ENCODE measurements around the gene STAC. TPM values are rescaled to one million over a fixed set of nuclear protein-coding genes. Genes with fewer than 3 reads are reported as not detected.
A peak's percentile ranks its signal among the peaks of the same experiment; 100 is the strongest.

Gene STAC
- total RNA-seq, 1 donor from 2014 or later, result 21.7 TPM

DNA sequence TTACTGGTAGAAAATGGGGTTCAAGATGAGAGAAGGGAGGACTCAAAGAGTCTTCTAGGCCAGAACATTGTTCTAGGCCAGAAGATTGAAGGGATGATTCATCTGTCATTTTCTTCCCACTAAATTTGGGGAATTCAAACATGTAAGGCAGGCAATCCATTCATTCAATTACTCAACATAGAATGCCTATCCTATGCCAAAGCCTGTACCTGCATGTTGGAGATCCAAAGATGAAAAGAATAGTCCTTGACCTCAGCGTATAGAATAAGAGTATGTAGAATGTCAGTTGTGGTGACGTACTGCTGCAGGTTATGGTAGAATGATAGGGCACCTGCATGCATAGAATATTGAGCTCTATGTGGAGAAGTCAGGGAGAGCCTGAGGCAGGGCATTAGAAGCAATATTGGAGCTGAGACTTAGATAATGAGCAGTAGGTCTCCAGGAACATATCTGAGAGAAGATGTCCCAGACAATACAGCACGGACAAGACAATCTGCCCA, 49.7 kb downstream of the STAC start:
- H3K4me3 ChIP-seq (ENCODE audit: low read depth, low read length), result no peak overlapping the region
- TF ChIP-seq CTCF (conservative IDR thresholded peaks at IDR 0.05; ENCODE audit: low read depth, low read length), result no peak
- DNase-seq (ENCODE audit: low read depth), result no peak

GRCh38 chr3:36433511-36433910, 53.2 kb downstream of the STAC start:
- no peak for TF ChIP-seq CTCF (conservative IDR thresholded peaks at IDR 0.05; ENCODE audit: low read depth, low read length)
- no peak for DNase-seq (ENCODE audit: low read depth)
- no peak overlapping the region for H3K4me3 ChIP-seq (ENCODE audit: low read depth, low read length)

DNA sequence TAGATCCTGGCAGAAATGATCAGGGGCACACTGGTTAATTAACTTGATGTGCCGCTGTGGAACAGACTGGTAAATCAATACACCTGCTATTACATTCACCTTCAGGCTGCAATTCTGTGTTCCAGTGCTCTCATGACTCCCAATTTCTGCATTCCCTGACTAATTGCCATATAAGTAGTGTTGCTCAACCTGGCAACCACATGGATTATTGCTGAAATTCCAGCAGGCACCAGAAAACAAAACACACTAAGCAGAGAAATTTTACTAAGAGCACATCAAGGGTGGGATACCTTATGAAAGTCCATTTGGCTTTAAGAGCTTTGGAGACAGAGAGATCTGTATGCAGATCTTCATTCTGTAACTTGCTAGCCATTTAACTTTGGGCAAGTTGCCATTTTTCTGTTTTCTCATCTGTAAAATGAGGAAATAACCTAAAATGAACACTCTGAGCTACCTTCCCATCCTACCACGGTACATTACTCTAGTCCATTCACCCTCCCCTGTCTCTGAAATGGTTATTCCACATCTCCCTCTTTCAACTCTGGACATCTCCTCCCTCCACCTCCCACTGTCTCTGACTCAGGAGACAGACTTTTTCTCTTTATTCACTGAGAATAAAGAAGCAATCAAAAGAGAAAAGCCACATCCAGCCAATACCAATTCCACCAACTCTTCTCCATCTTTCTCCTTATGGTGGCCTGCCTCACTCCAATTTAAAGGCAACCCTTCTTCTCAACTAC, 54.6 kb downstream of the STAC start:
- peak; percentile 83 for DNase-seq (ENCODE audit: low read depth)
- TF ChIP-seq CTCF (conservative IDR thresholded peaks at IDR 0.05; ENCODE audit: low read depth, low read length), result no peak
- no peak overlapping the region for H3K4me3 ChIP-seq (ENCODE audit: low read depth, low read length)

GRCh38 chr3:36443028-36443686, 62.9 kb downstream of the STAC start:
- DNase-seq (ENCODE audit: low read depth), result no peak
- H3K4me3 ChIP-seq (ENCODE audit: low read depth, low read length), result no peak overlapping the region
- TF ChIP-seq CTCF (conservative IDR thresholded peaks at IDR 0.05; ENCODE audit: low read depth, low read length), result no peak

DNA sequence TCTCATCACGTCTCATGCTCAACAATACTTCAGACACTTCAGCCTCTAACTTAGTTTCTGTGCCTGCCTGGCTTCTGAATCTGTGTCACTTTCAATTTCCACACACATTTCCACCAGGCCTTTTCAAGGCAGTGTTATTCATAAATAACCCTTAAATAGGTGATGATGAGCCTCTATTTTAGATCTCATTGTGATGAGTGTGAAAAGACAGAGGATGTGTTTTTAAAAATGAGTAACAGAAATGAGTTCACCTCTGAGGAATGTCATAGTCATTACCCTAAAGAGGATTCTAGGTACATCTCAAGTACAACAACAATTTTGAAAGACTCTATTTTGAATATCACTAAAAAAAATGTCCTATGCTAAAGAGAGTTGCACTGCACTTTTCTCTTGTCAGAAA, 64.6 kb downstream of the STAC start:
- H3K4me3 ChIP-seq (ENCODE audit: low read depth, low read length), result no peak overlapping the region
- DNase-seq (ENCODE audit: low read depth), result peak; percentile 38
- no peak for TF ChIP-seq CTCF (conservative IDR thresholded peaks at IDR 0.05; ENCODE audit: low read depth, low read length)

DNA sequence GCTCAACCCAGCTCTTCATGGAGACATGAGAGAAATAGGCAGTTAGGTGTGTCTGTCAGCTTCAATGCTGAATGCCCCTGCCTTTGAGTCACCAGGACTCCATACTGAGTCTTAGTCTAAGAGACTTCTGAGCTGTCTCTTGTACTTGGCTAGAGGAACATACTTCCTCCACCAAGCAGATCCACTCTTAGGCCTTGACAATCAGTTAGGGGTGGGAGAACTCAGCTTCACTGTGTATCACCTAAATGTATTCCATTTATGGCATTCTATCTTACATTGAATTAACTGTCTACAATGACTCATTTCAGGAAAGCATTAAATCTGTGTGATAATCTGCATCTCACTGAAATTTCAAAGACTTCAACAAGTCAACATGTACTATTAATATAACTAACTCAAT, 66.0 kb downstream of the STAC start:
- DNase-seq (ENCODE audit: low read depth), result no peak
- no peak for TF ChIP-seq CTCF (conservative IDR thresholded peaks at IDR 0.05; ENCODE audit: low read depth, low read length)
- no peak overlapping the region for H3K4me3 ChIP-seq (ENCODE audit: low read depth, low read length)
